ENCODE results near the gene KCNJ9.
"Not testable (repeated sequence)": the region's sequence is repeated elsewhere in the genome, so short reads cannot be mapped to it uniquely, and the experiment has no call there.

The KCNJ9 gene

DNA sequence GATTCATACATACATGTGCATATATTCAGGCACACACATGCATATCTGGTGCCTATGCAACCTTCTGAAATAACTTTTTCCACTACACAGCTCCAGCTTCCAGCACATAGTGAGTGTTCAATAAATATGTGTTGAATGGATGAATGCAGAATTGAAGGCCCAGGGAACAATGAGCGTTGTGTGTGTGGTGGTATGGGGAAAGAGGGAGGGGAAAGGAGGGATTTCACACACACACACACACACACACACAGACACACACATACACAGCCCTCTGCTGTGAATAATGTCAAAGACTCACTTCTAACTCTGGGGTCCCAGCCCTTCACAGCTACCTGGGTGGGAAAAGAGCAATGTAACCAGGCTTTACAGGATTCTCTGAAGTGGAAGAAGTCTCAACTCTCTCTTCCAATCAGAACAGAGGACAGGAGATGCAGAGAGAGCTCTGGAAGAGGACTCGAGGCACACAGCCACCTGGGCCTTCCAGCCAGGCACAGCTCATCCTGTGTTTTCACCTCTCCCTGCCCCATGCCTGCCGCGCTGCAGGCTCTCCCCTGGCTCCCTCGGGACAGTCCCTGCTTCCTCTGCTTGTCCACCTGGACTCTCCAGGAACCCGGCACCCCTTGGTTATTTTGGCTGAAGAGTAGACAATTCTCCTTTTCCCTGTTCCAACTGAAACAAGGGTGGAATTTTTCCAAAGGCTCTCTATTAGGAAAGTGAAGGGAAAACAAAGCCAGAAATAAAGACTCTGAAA is 22.5 kb downstream of the KCNJ9 start:
- no peak for DNase-seq (ENCODE audit: low read depth, low spot score)

DNA sequence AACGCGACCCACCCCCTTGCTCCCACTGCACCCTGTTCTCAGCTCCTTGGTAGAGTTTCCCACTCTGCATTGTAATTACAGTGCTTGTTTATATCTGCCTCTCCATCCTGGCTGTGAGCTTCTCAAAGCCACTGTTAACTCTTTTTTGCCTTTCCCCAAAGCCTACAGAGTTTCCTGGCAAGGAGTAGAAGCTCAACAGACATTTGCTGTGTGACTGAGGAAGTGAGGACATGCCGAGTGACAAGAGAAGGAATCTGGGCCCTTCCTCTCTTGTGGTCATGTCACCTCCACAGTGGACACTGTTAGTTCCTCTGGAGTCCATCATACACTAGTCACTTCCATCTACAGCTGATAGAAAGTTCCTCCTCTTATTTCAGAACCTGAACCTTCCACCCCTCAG is 23.1 kb downstream of the KCNJ9 start:
- no peak for DNase-seq (ENCODE audit: low read depth, low spot score)

DNA sequence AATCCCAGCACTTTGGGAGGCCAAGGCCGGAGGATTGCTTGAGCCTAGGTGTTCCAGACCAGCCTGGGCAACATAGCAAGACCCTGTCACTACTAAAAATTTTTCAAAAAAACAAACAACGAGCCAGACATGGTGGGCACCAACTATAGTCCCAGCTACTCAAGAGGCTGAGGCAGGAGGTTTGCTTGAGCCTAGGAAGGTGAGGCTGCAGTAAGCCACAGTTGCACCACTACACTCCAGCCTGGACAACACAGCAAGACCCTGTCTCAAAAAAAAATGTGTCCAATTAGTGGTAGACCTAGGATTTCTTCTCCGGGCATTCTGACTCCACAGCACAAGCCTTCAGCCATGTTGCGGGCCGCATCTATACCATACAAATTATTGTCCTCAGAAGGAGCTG is 23.8 kb downstream of the KCNJ9 start:
- DNase-seq (ENCODE audit: low read depth, low spot score): no peak

DNA sequence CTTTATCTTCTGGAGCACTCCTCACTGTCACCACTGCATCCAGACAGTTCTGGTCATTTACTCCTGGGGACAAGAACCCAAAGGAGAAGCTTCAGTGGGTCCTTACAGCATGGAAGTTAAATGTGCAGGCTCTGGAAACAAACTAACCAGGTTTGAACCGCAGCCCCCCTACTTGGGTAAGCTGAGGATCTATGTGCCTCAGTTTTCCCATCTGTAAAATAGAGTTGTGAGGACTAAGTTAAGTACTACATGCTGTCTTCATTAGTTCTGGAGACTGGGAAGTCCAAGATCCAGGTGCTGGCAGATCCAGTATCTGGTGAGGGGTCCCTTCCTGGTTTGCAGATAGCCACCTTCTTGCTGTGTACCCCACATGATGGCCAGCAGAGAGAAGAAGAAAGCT is 26.2 kb downstream of the KCNJ9 start:
- DNase-seq (ENCODE audit: low read depth, low spot score): no peak

DNA sequence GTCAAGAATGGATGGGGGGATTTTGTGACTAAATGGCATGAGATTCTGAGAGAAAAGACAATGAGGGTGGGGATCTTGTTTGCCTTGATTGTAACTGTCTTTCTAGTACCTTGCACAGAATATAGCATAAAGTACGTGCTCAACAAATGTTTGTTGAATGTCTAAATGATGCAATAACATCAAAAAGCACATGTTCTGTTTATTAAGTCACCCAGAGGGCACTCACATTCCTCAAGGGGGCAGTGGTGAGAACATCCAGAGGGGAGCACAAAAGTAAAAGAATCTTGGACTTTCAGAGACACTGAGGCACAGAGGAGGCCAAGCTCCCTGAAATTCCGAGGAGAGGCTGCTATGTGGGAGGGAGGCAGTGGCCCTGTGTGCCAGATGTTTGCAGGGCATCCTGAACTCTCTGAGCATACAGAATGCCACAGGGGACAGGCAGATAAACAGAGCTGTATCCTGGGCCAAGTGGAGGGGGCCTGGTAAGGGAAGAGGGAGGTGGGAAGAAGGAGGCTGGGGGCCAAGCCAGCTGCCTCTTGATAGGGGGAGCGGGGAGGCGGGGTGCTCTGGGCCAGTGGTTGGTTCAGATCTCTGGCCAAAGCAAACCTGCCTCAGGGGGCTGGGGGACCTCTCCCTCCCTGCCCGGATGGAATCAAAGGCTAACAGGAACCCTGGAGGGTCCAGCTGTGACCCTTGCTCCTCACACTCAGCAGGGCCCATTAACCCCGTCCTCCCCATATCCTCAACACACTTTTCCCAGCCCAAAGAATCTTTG is 27.7 kb downstream of the KCNJ9 start:
- DNase-seq (ENCODE audit: low read depth, low spot score): no peak

DNA sequence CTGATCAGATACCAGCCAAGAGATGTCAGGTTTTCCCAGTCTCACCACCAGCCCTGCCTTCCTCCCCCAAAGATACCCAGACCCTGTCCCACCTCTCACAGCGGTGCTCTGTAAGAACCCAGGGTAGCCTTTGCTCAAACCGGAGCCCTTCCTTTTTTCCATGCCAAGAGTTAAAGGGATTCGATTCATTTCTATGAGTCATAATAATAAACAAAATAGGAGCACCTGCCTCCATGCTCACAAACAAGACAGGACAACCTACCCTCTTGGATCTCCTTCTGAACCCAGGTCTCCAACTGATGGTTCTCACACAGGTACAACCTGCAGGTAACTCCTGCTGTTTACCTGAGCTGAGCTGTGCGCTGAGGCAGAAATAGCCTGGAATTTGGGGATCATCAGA is 28.3 kb downstream of the KCNJ9 start:
- no peak for DNase-seq (ENCODE audit: low read depth, low spot score)

DNA sequence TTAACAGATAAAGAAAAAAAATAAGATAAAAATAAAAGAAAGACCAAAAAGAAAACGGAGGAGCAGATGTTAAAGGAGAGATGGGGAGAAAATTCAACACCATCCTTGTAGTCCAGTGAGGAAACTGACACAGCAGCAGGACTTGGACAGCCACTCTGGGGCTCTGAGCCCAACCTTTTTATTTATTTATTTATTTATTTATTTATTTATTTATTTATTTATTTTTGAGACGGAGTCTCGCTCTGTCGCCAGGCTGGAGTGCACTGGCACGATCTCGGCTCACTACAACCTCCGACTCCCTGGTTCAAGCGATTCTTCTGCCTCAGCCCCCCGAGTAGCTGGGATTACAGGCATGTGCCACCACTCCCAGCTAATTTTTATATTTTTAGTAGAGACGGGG is 30.1 kb downstream of the KCNJ9 start:
- DNase-seq (ENCODE audit: low read depth, low spot score): not testable (repeated sequence)

DNA sequence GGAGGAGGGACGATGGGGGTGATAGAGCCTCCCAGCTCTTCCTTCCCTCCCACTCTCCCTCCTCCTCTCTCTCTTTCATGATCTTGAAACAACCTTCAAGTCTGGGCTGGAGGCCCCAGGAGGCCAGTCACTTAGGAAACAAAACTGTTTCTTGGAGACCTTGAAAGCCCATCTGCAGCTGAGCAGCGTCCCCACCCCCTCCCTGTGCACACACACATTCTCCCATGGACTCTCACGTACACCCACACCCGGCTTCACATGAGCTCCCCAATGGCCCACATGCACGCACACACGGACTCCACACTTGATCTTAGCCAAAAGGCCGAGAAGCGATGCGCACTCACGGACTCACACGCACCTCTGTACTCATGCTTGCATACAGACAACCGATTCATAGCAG is 31.0 kb downstream of the KCNJ9 start:
- DNase-seq (ENCODE audit: low read depth, low spot score): no peak

DNA sequence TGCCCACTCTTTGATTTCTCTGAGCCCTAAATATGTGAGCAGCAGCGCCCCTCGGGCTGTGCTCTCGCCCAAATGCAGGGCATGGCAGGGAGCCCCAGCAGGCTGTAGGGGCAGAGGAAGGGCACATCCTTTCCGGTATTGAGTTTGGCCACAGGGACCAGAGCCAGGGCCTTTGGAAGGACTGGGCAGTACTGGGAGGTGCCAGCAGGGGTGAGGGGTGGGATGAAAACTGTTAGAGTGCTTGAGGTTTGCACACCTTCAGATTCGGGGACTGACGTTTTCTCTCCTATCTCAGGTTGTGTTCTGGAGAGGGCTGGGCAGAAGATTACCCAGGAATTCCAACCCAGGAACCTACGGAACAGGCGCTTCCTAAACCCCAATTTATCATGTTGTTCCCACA is 32.1 kb downstream of the KCNJ9 start:
- no peak for DNase-seq (ENCODE audit: low read depth, low spot score)

DNA sequence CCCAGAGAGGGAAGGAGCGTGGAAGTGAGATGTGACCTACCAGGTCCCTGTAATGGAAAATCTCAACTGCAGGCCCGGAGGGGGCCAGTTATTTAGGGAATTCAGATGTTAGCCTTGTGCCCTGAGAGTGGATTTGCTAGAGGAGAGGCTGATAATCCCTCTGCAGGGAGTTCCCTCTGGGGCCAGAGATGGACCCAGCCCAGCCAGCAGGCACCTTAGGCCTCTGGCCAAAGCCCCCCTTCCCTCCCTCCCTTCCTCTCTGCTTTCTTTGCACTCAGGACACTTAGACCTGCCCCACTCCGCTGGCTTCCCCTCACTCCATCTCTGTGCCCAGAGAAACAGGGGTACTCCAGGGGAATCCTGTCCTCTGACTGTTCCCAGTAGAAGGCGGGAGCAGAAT is 32.7 kb downstream of the KCNJ9 start:
- DNase-seq (ENCODE audit: low read depth, low spot score): no peak

DNA sequence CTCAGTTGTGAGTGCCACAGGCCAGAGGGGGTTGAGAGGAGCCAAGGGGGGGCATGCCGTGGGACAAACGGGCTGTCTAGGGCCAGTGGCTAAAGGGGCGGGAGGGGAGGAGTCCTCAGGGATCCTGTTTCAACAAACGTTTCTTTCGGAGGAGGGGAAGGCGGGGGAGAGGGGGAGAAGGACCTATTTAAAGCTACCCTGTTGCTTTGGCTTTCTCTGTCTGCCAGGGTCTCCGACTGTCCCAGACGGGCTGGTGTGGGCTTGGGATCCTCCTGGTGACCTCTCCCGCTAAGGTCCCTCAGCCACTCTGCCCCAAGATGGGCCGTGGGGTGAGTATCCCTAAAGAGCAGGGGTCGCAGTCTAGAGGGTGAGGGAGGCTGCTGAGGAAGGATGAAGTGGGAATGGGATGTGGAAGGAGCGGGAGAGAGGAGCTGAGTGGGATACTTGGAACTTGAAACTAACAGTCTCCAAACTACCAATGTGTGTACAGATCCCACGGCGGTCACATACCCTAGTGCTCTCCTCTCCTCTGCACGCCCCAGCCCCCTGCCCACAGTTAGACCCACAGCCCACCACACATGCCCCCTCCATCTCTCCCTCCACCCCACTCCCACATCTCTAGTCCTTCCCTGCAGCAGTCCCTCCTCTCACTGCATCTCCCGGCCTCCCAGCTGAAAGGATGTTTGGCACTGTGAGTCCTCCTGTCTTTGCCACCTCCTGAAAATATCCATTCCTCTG is 34.4 kb downstream of the KCNJ9 start, which contains the start of gene ATP1A2:
Gene ATP1A2 (plus strand): TSS at position 215 of the 738 bp plus-strand sequence. CDS start 103 bp downstream, at position 318.
- no peak for DNase-seq (ENCODE audit: low read depth, low spot score)

DNA sequence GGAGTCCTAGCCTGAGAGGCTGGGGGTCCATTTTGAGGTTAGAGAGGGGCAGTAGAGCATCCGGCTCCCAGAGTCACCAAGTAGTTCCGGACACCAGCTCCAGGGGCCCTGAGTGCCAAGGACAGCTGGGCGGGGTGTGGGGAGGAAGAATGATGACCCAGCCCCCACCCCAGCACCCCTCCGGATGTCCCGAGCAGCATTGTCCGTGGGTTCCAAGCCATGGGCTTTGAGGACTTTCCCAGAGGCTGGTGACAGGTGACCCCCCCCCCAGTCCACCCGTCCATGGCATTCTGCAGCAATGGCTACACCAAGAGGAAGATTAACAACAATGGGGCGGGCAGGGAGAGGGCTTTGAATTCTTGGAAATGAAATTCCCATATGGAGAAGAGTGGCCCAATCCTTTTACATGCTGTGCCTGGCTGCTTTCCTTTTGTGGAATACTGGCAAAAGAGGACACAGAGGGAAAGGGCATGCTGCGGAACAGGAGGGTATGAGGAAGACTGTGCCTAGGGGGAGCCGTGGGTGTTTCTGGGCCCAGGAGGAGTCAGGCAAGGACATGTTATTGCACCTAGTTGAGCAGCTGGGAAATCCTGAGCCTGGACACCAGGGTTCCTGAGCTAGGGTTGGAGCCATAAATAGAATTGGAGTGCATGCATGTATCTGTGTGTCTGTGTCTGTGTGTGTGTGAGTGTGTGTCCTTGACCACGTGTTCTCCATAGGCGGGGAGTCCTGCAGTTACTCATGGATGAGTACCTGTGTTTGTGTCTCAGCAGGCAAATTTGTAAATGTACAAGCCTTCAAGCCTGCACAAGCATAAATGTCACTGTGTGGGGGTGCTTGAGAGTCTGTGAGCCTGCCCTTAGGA is 35.2 kb downstream of the KCNJ9 start:
- no peak for DNase-seq (ENCODE audit: low read depth, low spot score)

DNA sequence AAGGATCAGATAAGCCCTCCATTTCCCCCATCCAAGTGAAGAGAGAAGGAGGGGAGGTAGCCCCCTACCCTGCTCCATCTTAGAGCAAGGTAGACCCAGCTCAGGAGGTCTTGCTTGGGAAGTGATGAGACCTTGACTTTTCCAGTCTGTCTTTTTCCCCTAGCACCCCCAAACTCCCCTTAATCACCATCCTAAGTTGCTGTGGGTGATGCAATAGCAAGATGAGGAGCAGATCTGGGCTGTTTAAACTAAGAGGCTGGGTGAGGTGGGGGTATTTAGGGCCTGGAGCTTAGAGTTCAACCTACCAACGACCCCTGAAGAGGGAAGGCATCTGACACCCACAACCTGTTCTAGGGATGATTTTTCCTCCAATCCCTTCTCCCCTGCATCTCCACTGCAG is 36.0 kb downstream of the KCNJ9 start:
- no peak for DNase-seq (ENCODE audit: low read depth, low spot score)

DNA sequence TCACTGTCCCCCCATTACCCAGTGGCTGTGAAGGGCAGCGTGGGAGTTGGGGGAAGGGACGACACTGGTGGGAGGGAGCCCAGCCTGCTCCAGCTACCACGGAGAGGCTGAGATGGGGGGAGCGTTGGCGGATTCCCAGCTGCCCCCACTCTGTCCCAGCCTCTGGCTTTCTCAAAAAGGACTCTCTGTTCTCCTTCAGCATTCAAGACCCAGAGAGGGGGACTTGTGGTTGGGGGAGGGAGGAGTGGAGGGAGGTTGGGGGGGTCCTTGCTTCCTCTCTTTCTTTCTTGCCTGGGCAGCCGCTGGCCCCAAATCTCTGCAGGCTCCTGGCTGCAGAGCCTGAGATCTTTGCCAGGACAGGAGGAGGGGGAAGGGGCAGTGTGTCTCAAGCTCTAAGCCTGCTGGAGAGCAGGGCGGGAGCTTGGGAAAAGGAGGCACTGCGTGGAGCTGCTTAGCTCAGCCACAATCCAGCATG is 36.4 kb downstream of the KCNJ9 start:
- DNase-seq (ENCODE audit: low read depth, low spot score): no peak

DNA sequence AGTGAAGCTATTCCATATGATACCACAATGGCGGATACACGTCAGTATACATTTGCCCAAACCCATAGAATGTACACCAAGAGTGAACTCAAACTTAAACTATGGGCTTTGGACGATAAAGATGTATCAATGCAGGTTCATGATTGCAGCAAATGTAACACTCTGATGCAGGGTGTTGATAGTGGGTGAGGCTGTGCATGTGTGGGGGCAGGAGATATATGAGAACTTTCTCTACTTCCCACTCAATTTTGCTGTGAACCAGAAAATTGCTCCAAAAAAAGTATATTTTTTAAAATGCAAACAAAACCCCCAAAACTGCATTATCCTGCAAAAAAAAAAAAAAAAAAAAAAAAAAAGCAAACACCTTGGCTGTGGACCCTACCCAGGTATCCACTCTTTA is 37.6 kb downstream of the KCNJ9 start:
- no peak for DNase-seq (ENCODE audit: low read depth, low spot score)

DNA sequence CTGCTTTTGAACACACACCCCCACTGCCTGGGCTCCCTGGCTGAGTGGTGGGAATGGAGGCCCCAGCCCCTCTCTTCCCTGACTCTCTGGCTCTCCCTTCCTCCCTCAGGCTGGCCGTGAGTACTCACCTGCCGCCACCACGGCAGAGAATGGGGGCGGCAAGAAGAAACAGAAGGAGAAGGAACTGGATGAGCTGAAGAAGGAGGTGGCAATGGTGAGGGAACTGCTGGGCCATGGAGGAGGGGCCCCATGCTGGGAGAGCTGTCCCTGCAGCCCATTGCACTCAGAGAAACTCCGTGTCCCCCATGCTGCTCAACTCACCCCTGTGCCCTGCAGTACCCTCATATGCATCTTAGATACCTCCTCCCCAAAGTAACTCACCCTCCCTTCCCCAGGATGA is 39.5 kb downstream of the KCNJ9 start:
- DNase-seq (ENCODE audit: low read depth, low spot score): no peak

DNA sequence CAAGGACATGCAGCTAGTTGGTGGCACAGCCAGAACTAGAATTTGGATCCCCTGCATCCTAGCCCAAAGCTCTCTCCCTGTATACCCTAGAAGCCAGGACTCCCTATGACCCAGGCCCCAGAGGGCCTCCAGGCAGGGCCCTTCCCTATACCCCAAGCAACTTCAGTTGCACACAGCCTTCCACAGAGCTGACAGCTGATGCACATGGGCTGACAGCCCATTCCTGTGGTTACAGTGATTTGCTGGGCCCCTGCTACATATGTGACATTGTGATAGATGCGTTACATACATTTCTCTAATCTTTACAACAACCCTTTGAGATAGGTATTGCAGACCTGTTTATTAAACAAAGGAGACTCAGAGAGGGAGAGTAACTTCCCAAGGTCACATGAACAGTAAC is 40.0 kb downstream of the KCNJ9 start:
- no peak for DNase-seq (ENCODE audit: low read depth, low spot score)

DNA sequence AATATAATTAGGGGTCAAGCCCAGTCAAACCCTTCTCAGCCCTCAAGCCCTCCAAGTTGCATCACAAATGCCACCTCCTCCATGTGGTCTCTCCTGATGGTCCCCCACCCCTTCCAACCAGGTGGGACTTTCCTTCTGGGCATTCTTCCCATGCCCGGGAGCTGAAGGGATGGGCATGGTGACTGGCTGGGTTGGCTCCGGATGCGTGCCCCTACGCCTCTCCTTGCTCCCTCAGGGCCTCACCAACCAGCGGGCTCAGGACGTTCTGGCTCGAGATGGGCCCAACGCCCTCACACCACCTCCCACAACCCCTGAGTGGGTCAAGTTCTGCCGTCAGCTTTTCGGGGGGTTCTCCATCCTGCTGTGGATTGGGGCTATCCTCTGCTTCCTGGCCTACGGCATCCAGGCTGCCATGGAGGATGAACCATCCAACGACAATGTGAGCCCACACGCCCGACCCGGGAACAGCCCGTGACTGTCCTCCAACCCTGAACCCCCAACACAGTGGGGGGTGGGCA is 41.7 kb downstream of the KCNJ9 start:
- DNase-seq (ENCODE audit: low read depth, low spot score): no peak

DNA sequence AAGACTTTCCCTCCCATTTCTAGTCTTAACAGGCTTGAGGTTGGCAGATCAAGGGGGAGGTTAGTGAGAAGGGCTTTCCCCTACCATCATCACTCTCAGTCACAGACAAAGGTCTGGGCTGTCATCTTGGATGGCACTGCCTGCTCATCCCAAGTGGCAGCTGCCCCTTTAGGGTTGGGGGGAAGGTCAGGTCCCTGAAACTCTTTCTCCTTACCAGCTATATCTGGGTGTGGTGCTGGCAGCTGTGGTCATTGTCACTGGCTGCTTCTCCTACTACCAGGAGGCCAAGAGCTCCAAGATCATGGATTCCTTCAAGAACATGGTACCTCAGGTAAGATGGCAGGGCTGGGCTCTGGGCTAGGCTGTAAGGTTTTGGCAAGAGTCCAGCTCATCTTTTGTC is 42.4 kb downstream of the KCNJ9 start:
- DNase-seq (ENCODE audit: low read depth, low spot score): no peak

DNA sequence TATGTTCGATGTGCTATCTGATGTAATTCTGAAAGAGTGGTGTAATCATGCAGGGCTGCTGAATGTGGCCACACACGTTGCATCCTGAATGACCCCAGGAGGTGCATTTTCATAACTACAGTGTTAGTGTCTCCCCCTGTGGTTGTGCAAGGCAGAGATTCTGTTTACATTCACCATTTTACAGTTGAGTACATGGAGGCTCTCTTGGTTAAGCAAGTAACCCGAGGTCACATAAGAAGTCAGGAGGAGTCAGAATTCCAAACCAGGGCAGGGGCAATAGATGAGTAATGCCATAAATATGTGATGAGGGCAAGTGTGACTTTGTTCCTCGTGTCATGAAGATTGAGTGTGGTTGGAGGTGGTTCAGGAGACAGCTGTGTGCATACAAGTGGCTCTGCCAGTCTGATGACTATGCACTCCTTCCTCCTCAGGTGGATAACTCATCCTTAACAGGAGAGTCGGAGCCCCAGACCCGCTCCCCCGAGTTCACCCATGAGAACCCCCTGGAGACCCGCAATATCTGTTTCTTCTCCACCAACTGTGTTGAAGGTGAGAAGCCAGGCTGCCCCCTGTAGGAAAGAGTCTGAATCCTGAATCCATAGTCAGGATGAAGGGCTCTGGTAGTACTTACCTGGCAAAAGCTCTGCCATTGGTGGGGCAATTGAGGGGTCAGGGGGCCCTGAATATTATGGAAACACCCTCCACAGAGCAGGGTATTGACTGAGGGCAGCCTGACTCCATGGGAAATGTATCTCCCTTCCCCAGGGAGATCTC is 43.6 kb downstream of the KCNJ9 start:
- no peak for DNase-seq (ENCODE audit: low read depth, low spot score)

All from iPS DF 19.7 (cell line).